Stimulated activated CD4-positive, alpha-beta T cell treated with anti-CD3 and anti-CD28 coated beads, Interleukin-4, amount 100 ng/mL, for 24 hours (primary cell): ENCODE results near the gene TPM1.

ENCODE experiments used
- DNase-seq: peaks from one replicate; pipeline ENCODE4 v3.0.0-alpha.2; 2020

The TPM1 gene

DNA sequence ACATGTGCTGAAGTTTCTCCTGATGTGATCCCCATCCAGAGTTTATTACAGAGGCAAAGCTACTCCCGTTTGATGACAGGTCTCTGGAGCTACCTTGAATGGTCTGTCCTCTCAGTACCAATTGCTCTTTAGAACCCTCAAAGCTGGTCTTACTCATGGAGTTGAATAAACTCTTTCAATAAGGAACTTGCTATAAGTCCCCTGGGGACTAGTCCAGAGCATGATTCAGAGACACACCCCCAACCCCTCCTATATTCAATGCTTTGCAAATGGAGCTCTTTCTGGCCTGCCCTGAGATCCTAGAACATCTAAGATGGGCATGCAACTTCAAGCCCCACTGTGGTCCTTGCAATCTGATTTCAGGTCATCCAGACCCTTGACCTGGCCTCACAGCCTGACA, 23.9 kb upstream of the TPM1 start:
- no peak for DNase-seq

DNA sequence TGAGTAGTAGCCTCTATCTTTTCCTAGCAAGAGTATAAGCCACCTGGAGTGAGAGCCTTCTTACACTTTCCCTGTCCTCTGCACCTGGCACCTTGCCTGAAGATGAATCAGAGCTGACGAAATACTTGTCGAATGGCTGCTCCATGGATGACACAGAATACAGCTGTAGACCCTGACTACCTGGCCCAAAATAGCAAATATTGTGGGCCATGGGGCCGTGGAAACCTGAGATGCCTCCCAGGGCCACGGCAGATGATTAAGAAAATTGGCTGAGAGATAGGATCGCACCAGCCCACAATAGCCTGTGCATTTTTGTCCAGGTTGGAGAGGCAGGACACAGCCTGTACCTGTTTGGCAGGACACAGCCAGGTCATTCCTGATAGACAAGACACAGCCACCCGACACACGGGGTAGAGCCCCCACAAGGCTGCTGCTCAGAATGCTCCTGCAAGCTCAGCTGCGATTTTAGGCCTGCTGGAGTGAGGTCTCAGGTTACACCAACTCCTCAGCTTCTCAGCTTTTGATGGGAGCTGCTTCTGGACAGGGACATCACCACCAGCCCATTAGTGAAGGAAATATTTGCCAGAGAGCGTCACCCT, 22.9 kb upstream of the TPM1 start:
- no peak for DNase-seq

DNA sequence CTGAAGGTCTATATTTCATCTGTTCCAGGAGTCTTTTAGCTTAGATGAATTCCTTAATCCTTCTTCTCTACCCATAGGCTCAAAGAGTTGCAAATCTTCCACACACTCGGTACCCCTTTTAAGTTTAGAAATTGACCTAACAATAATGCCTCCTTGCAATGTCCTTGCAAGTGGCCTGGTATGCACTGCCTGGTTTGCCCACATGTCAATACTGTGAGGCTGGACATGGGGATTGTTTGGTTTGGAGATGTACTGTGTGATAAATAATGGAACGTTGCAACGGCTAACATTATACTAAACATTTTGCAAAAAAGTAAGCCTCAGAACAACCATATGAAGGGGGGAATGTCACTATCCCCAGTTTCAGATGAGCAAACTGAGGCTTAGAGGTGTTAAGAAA, 22.4 kb upstream of the TPM1 start:
- DNase-seq: no peak

DNA sequence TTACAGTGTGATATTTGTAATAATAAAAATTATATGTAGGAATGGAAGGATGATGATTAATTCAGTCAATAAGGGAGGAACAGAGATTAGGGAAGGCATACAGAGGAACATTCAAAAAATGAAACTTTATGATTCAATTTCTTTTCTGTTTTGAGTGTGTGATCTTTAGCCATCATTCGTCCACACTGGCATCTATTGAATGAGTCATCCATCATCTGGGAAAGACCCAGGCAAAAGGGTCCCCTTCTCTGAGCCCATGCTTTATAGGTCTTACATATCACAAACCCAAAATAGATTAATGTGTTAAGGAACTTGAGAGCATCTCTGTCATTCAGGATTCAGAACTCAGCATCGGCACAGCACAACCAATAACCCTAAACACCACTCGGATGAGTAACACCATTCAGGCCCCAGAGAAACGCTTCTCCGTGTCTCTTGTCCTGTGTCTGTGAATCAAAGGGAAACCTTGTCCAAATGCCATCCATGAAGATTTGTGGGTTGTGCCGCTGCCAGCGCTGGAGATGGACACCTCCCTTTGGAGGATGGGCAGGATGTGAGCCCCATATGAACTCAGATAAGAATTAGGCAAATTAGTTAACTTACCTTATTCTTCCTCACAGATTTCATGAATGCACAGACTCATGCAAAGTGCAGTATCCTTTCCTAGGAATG, 21.7 kb upstream of the TPM1 start:
- no peak for DNase-seq

DNA sequence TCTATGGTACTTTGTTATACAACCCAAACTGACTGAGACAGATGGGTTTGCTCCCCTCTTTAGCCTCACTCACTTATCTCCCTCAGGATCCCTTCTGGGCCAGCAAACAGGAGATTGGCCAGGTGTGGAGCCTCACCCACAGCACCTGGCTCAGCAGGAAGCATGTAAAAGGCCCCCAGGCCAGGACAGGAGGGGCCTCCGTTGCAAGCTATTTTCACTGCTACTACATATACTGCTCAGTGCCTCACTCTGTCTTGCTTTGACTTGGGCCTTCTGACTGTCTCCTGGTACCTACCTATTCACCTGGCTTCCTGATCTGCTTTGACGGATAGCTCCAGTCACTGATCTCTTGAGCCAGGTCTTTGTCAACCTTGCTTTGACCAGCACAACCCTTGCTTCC, 20.4 kb upstream of the TPM1 start:
- DNase-seq: no peak

DNA sequence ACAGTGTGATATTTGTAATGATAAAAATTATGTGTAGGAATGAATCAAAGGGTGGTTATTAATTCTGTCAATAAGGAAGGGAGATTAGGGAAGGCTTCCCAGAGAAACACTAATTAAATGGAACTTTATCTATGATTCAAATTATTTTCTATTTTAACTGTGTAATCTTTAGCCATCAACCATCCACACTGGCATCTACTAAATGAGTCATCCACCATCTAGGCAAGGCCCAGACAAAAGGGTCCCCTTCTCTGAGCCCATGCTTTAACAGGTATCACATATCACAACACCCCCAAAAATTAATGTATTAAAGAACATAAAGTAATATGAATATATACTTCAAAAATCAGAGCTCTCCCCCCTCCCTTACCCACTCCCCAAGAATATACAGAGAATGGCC, 19.9 kb upstream of the TPM1 start:
- no peak for DNase-seq

DNA sequence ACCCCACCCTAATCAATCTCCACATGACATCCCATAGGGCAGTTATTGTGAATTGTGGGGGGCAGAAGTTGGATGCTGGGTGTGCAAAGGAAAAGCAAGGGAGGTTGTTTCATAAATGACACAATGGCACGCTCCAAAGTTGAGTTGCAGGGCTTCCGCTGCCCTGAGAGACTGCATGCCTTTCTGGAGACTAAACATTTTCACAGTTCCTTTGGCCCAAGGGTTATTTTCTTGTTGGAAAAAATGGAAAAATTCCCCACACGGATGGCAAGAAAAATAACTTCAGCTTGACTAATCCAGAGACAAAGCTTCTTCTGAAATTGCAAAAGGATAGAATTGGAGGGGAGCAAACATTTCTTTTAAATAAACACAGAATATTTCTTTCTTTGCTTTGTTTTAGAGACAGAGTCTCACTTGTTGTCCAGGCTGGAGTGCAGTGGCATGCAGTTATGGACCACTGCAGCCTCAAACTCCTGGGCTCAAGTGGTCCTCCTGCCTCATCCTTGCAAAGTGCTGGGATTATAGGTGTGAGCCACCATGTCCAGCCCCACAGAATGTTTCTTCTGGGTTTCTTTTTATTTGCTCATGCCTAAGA, 19.1 kb upstream of the TPM1 start:
- no peak for DNase-seq

DNA sequence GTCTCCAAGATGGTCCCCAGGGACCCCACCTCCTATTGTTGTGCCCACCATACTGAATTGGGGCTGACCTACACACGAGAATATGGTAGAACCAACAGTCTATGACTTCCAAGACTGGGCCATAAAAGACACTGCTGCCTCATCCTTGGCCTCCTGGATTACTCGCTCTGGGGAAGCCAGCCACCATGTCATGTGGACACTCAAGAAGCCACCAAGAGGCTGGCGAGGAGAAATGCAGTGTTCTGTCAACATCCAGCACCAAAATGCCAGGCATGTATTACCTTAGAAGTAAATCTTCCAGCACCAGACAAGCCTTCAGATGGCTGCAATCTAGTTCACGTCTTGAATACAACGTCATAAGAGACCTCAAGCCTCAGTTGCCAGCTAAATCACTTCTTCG, 17.1 kb upstream of the TPM1 start:
- DNase-seq: no peak

DNA sequence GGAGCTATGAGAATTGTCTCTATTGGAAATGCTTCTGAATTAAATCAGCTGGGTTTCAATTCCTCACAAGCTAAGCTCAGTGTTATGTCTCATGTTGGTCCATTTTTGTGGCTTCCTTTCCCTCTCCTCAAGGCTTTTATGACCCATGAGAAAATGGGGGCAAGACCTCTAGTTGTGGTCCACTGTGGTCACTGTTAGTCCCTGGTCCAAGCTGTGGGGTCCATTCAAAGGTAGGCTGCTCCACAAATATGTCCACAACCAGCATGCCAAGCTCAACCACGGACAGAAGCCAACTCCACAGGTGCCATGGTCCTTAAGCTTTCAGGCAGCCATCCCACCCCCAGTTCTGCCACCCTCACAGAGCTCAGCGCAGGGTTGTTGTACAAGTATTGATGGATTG, 14.9 kb upstream of the TPM1 start:
- DNase-seq: no peak

DNA sequence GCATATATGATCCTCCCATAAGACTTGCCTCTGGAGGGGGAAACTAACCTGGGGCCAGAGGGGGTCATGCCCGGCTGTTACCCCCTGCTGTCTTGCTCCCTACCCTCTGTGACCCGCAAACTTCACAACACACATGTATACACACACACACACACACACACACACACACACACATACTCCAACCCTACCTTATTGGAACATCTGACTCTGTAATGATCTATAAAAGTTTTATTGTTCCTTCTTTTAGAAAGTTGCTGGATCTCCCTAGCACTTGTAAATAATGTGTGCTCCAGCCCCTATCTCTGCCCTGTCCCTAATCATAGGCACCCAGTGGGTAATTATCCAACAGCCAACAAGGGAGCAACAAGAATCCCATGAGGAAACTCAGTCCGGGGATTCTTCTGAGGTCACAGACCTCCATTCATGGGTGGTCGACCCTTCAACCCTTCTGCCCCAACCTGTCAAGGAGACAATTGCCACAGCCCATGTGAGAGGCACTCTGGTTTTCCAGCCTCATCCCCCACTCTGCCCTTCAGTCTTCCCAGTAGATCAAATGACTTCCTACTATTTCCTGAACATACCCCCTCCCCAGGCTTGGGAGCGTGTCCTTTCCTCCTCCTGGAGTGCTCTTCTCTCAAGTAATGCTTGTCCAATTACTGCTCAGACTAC, 14.0 kb upstream of the TPM1 start:
- no peak for DNase-seq

DNA sequence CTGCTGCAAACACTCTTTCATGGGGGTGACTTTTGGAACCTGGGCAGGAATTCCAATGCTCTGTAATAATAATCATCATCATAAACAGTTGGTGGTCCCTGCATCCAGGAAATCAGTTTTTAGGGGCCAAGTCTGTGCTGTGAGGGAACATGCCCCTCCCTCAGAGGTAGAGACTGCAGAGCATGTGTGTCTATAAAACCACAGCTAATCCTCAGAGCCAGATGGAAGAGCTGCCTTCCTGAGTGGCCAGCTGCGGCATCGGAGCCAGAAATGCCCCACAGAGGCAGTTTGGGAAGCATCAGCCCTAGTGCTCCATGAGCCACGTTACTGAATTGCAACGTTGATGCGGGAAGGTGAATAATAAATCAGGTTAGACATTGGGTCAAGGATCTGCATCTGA, 12.9 kb upstream of the TPM1 start:
- no peak for DNase-seq

DNA sequence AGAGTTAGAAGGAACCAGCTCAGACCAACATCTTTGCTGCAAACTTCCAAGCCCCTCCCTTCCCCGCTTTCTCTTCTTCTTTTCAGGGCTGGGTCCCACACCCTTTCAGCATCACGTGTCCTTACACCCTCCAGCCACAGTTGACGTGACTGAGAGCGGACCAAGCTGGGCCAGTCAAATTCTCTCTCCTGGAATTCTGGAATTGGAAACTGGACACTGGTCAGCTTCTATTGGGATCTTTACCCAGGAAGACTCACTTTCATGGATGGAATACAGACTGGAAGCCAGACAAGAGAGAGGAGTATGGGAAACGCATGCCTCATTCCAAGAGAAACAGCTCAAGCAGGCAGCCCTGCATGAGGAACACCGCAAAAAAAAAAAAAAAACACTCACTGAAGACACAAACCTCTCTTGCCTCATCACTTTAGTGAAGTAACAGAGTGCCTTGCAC, 12.4 kb upstream of the TPM1 start:
- DNase-seq: no peak

DNA sequence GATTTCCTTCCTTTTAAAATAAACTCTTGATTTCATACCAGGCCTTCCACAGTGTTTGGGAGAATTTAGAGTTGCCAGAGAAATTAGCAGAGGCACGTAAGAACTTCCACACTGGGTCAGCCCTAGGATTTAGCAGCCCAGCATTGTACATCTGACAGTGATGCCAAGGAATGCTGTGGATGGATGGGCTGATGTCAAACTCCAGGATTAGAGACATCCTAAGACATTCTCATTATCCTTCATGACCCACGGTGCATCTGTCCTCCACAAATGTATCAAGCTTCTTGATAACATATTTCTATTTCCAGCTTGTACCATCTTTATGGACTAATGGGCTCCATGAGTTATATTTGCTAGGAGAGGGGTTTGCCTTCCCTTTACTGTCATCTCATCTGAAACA, 8.0 kb upstream of the TPM1 start:
- DNase-seq: no peak

DNA sequence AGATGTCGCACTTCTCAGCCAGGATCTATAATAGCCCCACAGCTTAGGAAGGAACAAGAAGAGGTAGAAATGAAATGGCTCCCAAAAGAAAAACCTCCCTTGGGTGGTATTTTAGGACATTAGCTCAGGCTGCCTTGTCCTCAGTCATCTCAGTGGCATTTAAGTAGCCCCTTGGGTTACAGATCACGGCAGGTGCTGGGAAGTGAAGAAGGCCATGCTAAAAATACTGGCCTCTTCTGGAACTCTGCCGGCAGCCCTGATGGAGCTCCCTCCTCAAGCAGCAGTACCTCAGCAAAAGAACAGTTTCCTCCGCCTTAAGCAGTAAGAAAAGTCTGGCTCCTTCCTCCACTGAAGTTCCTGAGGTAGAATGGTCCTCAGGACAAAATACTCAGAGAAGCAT, 7.3 kb upstream of the TPM1 start:
- DNase-seq: no peak

DNA sequence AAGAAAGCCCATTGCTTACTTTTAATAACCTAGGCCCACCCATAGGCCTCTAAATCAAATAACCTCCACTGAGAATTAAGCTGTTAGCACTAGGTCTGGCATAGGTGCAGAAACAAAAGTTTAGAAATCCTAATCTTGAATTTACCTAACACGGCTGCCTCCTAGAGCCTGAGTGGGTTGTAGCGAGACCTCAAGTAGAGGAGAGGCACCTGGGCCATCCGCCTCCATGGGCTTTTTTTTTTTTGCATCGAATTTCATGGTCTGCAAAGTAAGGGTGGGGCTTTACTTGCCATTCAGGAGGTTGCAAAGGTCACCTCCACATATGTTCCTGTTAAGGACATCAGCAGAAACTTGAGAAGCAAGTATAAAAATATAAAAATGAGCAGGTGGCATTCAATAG, 6.6 kb upstream of the TPM1 start:
- no peak for DNase-seq

DNA sequence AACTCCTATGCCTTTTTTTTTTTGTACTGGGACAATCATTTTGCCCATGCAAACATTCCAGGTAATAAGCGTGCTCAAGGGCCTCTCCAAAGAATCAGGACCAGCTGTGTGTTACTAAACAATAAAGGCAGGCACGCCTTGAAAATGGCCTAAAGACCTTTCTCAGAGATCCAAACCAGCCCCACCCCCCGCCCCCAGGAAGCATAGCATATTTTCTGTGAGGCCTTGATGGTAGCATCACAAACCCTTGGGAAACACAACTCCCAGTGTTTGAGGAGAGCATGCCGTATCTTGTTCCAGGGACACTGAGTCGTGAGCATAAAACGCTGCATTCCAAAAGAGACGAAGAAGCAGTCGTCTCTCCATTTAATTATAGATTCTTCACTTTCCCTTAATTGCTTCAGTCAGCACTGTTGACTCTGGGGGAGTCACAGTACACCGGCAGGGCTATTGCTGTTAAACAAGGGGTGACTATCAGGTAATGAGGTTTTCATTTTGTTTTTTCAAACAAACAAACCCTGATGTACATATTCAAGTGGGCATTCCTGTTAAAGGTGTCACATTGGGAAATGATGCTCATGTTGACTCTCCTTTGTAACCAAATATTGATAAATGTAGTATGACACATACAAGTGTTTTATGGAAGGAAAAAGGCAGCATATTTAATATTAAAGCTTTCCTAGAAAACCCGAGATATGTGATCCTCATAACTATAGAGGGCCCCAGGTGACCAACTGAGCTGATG, 4.4 kb upstream of the TPM1 start:
- no peak for DNase-seq

DNA sequence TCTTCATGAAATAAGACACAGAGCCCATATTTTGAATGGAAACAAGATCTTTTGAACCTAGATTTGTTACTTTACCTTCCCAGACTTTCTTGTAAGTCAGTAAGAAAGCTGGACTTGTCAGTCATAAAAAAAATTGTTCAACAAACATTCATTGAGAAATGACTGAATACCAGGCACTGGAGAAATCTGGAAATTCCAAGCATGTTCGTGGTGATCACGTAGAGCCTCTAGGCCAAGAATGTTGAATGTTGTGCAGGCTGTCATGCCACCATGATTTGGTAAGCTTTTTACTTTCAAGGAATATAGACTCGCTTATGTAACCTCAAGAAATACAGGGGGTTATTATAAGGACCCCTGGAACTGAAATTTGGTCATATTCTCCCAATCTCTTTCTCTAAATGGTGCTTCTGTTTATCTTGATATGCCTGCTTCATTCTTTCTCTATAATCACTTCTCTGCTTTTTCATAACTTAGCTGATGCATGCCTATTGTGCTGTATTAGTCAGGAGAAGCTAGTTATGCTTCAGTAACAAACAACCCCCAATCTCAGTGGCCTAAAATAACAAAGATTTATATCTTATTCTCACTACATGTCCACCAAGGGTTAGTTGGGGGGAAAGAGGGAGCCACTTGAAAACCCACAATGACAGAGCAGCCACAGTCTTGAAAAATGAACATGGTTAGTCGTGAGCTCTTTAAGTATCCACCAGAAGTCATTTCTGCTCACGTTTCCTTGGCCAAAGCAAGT, 3.4 kb upstream of the TPM1 start:
- DNase-seq: no peak

DNA sequence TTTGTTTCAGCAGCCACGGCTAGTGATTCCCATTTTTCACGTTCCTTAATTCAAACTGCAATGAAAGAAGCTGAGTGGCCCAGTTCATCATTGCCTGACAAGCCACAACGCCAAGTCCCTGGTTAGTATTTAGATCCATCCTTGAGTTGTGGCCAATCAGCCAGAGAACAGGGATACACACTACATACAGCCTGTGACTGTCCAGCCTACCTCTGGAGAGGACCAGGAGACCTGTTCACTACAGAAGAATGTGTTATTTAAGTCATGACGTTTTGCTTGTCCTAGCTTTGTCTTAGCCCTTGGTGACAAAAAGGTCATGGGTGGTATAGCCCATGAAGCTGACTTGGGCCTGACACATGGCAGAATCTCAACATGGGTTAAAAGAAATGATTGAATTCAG, 2.7 kb upstream of the TPM1 start:
- DNase-seq: no peak

DNA sequence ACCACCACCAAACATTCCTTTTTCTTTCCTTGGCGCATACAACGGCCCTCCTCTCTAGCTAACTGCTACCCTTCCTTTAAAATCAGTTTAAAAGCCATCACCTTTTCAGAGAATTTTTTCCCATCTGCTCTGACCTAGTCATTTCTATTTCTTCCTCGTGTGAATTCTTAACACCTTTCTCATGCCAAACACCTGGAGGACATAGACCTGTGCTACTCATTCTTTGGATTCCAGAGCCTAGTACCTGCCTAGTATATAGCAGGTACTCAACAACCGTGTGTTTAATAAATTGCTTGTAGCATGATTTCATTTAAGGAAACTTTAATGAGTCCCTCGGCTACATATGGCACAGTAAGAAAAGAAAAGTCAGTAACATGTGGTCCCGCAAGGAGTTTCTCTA, 2.0 kb upstream of the TPM1 start:
- DNase-seq: no peak

DNA sequence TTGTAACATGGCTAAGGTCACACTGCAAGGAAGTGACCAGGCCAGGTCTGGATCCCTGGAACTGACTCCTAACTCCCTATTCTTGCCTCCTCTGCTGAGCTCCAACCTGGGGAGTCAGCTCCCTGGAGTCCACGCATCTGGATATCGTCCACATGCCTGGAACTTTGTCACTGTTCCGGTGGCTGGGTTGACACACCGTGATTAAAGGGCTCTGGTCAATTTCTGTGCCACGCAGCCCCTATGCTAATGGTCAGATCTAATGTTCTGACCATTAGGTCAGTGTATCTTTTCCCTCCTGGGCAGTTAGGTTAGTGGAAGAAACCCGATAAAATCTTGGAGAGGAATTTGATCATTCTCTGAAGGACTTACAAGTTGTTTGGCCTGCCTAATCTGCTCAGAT, 1.6 kb upstream of the TPM1 start:
- DNase-seq: no peak

DNA sequence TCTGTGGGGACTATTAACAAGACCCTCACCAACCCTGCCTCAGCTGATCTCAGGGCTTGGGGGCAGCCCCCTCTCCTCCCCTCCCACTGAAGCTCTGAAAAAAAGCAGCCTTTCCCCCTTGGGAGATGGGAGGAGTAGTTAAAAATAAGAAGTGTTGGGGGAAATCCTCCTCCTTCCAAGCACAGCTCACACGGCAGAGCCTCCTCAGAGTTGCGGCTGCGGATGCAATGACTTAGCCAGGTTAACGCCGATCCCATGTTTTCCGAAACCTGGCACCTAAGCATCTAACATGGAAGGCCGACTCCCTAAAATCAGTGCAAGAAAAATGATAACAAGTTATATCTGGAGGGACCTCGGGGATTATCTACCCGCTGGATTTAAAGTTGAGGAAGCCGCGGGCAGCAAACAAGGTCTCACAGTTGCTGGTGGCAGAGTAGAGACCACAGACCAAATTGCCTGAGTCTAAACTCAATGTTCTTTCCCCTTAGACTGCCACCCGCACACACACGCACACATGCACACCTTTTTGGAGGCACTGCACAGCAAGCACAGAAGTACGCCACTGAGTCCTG, 1.1 kb upstream of the TPM1 start:
- no peak for DNase-seq

DNA sequence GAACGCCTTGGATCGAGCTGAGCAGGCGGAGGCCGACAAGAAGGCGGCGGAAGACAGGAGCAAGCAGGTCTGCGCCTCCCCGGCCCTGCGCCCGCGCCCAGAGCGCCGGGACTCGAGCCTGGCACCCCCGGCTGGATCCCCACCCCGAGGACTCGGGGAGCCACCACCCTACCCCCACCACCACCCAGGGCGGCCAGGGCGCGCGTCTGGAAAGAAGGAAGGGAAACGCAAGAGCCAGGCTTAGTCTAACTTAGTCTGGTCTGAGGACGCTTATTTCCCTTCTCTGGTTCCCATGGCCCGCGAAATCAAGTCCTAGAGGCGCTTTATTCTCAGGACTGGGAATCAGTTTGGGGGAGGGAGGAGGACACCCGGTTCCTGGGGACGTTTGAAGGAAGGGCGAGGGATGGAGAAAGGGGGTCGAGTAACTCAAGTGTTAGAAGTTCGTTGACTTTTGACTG, 359 bp downstream of the TPM1 start:
- DNase-seq: no peak
